K562 (cell line): ENCODE results near the gene AMZ1.
"Not testable (repeated sequence)": the region's sequence is repeated elsewhere in the genome, so short reads cannot be mapped to it uniquely, and the experiment has no call there.

Experiments
- HNRNPL ChIP-seq: fragments of 200-400 bp; formaldehyde crosslinking; IDR thresholded peaks from 2 replicates; pipeline ENCODE4 v1.6.1; 2017; ENCODE audit warnings: low read depth, mild to moderate bottlenecking, low read length
- MAFK ChIP-seq: IDR thresholded peaks from 2 replicates; pipeline ENCODE4 v1.6.1; 2011; ENCODE audit warnings: low read length, improper control_type of control experiment
- POLR2A ChIP-seq: fragments of 450-650 bp; conservative IDR thresholded peaks from 2 replicates; pipeline ENCODE4 v1.6.1; 2016
- SMARCE1 ChIP-seq: fragments of 450-650 bp; IDR thresholded peaks from 2 replicates; pipeline ENCODE4 v1.7.1; 2016; ENCODE audit warnings: mild to moderate bottlenecking
- TCF7L2 ChIP-seq: fragments of 150-350 bp; IDR thresholded peaks from 2 replicates; pipeline ENCODE4 v1.6.1; 2016; ENCODE audit warnings: low read depth, mild to moderate bottlenecking, low read length, moderate library complexity
- ZNF174 ChIP-seq: fragments of 250-450 bp; sonication (Bioruptor Pico); IDR thresholded peaks from 2 replicates; pipeline ENCODE4 v1.4.0; 2020; ENCODE audit warnings: mild to moderate bottlenecking
- ZNF717 ChIP-seq: fragments of 250-450 bp; sonication (Bioruptor Pico); IDR thresholded peaks from 2 replicates; pipeline ENCODE4 v1.5.0; 2021
- TF ChIP-seq, protein P1 (sequence below), 3 experiments: IDR thresholded peaks in 2 of 3; conservative IDR thresholded peaks in 1 of 3; 2 replicates each; pipeline ENCODE4 v1.5.1; 2011 to 2012; ENCODE audit warnings: low read length in 3 of 3, mild to moderate bottlenecking in 3 of 3, control low read depth in 2 of 3, improper control_type of control experiment in 1 of 3, inconsistent platforms in 1 of 3, low read depth in 1 of 3, mixed read lengths in 1 of 3, moderate library complexity in 1 of 3; ENCODE audit not compliant: insufficient read depth in 2 of 3
- TF ChIP-seq, protein P2 (sequence below), 2 experiments: fragments of 450-650 bp; formaldehyde crosslinking in 1 of 2; IDR thresholded peaks; 2 replicates each; pipeline versions ENCODE4 v1.4.0 to v1.6.1; 2014 to 2020; ENCODE audit warnings: mild to moderate bottlenecking in 2 of 2, borderline replicate concordance in 1 of 2, low read depth in 1 of 2

DNA sequence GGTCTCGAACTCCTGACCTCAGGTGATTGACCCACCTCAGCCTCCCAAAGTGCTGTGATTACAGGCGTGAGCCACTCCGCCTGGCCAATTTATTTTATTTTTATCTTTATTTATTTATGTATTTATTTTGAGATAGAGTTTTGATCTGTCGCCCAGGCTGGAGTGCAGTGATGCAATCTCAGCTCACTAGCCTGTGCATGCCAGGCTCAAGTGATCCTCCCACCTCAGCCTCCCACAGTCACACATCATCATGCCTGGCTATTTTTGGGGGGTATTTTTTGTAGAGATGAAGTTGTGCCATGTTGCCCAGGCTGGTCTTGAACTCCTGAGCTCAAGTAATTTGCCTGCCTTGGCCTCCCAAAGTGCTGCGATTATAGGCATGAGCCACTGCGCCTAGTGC is 14.8 kb upstream of the AMZ1 start:
- TF ChIP-seq, protein P1, sequence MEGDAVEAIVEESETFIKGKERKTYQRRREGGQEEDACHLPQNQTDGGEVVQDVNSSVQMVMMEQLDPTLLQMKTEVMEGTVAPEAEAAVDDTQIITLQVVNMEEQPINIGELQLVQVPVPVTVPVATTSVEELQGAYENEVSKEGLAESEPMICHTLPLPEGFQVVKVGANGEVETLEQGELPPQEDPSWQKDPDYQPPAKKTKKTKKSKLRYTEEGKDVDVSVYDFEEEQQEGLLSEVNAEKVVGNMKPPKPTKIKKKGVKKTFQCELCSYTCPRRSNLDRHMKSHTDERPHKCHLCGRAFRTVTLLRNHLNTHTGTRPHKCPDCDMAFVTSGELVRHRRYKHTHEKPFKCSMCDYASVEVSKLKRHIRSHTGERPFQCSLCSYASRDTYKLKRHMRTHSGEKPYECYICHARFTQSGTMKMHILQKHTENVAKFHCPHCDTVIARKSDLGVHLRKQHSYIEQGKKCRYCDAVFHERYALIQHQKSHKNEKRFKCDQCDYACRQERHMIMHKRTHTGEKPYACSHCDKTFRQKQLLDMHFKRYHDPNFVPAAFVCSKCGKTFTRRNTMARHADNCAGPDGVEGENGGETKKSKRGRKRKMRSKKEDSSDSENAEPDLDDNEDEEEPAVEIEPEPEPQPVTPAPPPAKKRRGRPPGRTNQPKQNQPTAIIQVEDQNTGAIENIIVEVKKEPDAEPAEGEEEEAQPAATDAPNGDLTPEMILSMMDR (IDR thresholded peaks at IDR 0.05 in 2 of 3, conservative IDR thresholded peaks at IDR 0.05 in 1 of 3; ENCODE audit: insufficient read depth in 2 of 3, low read depth in 1 of 3, low read length in 3 of 3) = not testable (repeated sequence)
- TF ChIP-seq, protein P2, sequence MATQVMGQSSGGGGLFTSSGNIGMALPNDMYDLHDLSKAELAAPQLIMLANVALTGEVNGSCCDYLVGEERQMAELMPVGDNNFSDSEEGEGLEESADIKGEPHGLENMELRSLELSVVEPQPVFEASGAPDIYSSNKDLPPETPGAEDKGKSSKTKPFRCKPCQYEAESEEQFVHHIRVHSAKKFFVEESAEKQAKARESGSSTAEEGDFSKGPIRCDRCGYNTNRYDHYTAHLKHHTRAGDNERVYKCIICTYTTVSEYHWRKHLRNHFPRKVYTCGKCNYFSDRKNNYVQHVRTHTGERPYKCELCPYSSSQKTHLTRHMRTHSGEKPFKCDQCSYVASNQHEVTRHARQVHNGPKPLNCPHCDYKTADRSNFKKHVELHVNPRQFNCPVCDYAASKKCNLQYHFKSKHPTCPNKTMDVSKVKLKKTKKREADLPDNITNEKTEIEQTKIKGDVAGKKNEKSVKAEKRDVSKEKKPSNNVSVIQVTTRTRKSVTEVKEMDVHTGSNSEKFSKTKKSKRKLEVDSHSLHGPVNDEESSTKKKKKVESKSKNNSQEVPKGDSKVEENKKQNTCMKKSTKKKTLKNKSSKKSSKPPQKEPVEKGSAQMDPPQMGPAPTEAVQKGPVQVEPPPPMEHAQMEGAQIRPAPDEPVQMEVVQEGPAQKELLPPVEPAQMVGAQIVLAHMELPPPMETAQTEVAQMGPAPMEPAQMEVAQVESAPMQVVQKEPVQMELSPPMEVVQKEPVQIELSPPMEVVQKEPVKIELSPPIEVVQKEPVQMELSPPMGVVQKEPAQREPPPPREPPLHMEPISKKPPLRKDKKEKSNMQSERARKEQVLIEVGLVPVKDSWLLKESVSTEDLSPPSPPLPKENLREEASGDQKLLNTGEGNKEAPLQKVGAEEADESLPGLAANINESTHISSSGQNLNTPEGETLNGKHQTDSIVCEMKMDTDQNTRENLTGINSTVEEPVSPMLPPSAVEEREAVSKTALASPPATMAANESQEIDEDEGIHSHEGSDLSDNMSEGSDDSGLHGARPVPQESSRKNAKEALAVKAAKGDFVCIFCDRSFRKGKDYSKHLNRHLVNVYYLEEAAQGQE (IDR thresholded peaks at IDR 0.05; ENCODE audit: borderline replicate concordance) = not testable (repeated sequence)
- TF ChIP-seq, protein P2 (CRISPR knock-in tag; IDR thresholded peaks at IDR 0.05; ENCODE audit: low read depth) = not testable (repeated sequence)
- not testable (repeated sequence) for TF ChIP-seq ZNF174 (CRISPR knock-in tag); MAFK; POLR2A; ZNF717 (CRISPR knock-in tag); SMARCE1; HNRNPL; TCF7L2
